ENCODE results near the gene LTB4R2. TPM values are rescaled to one million over a fixed set of nuclear protein-coding genes. Genes with fewer than 3 reads are reported as not detected.
A peak's percentile ranks its signal among the peaks of the same experiment; 100 is the strongest.

Gene LTB4R2
- total and polyA plus RNA-seq, 2 experiments from 2014 or later = 0.45 to 3.5 TPM

- Histone ChIP-seq H3K9me2 (ENCODE audit: insufficient read depth) (no peaks in the 10 kb centered on the region), H3K27me3 (replicated peaks; ENCODE audit: insufficient read depth) (no peaks in the 10 kb centered on the region), H3K4me2 (ENCODE audit: unreplicated experiment) (peak overlapping the region; percentile 94), H3K9me3 (ENCODE audit: low read depth) (no peaks in the 10 kb centered on the region), H3F3A (ENCODE audit: insufficient read depth) (peaks cover 23% of the 10 kb centered on the region; the same call in 1 of the 2 replicates), H3K36me3 (ENCODE audit: low read depth) (peaks cover 17% of the 10 kb centered on the region; the same call in 1 of the 2 replicates), H4K20me1 (ENCODE audit: insufficient read depth) (no peaks in the 10 kb centered on the region), H3K4me1 (ENCODE audit: insufficient read depth) (peaks cover 17% of the 10 kb centered on the region), H2AFZ (peak overlapping the region; percentile 97), H3K9ac (peak overlapping the region; percentile 95), H3K27ac (peak overlapping the region; percentile 86), H3K4me3 (peak overlapping the region; percentile 95), H3K79me2 (ENCODE audit: insufficient read depth) (peaks cover 26% of the 10 kb centered on the region)
- peak; percentile 94 for DNase-seq
- TF ChIP-seq EZH2 (IDR thresholded peaks at IDR 0.05; ENCODE audit: insufficient read depth, poor library complexity, severe bottlenecking) (no peak), EZH2phosphoT487 (IDR thresholded peaks at IDR 0.05; ENCODE audit: insufficient read depth, low read depth) (no peak)
- 35 to 37% methylated on average over 7 of the region's 7 CpGs for WGBS, 2 experiments (ENCODE audit: low coverage in 1 of 2, low lambda C conversion rate in 2 of 2, missing lambda C conversion rate in 2 of 2)
- in situ Hi-C loops (cut with MboI) = loop anchor here (10.0 kb wide), 1 partner anchor 54 kb away; the partner anchor contains the start of gene TINF2
These were observed 11.1 kb upstream of the LTB4R2 start for GRCh38 chr14:24298892-24299254.

DNA sequence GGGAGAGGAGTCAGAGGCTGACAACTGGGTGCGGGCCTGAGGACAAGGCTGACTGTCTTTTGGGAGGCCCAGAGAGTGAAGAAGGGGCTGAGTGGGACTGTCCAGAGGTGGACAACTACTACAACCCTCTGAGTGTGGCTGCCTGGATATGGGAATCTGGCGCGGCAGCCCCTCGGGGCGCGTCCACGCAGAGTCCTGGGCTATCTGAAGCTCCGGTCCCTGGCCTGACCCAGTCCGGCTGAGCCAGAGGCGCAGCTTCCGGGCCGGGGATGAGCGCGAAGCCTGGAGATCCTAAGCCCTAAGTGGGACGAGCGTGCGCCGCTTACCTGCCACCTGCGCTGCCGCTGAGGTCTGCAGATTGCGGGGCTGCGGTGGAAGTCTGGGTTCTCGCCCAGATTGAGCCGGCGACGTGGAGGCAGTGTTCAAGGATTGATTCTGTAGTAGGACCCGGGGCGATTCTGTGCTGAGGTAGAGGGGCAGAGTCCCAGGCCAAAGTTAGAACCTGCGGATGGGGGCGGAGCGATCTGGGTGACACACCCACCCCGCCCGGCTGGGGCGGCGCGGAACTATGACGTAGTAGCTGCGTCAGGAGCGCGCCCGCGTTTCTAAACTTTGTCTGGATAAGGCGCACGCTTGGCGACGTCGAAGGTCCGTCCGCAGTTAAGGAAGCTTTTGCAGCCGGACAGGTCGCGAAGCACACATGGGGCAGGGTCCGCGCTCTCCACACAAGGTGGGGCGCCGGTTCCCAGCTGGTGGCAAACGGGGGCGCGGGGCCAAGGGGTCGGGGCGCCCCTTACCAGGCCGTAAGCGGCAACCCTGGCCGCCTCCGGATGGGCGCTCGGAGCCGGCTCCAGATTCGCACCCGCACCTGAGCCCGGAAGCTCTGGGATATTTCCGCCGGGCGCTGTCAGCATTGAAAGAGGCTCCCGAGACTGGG is 10.4 kb upstream of the LTB4R2 start, which contains the start of the genes DHRS1 and NOP9:
TSS of gene DHRS1 (minus strand) at position 526 of the 937 bp plus-strand sequence. CDS start 674 bp downstream, outside the sequence.
TSS of gene NOP9 (plus strand) at position 596 of the 937 bp plus-strand sequence. CDS start at position 701, 105 bp downstream.
- Histone ChIP-seq H3K36me3 (ENCODE audit: low read depth) (peaks cover 18% of the 10 kb centered on the region; the same call in 1 of the 2 replicates), H3K9ac (peak within 1 kb of the TSS; percentile 95), H3K79me2 (ENCODE audit: insufficient read depth) (peaks cover 26% of the 10 kb centered on the region), H3K27me3 (replicated peaks; ENCODE audit: insufficient read depth) (no peaks in the 10 kb centered on the region), H4K20me1 (ENCODE audit: insufficient read depth) (no peaks in the 10 kb centered on the region), H3K9me2 (ENCODE audit: insufficient read depth) (no peaks in the 10 kb centered on the region), H3K4me3 (peak within 1 kb of the TSS; percentile 95), H2AFZ (peak within 1 kb of the TSS; percentile 97), H3K27ac (peak within 1 kb of the TSS; percentile 86), H3K4me1 (ENCODE audit: insufficient read depth) (peaks cover 17% of the 10 kb centered on the region), H3K4me2 (ENCODE audit: unreplicated experiment) (peak within 1 kb of the TSS; percentile 94), H3K9me3 (ENCODE audit: low read depth) (no peaks in the 10 kb centered on the region), H3F3A (ENCODE audit: insufficient read depth) (peaks cover 23% of the 10 kb centered on the region; the same call in 1 of the 2 replicates)
- TF ChIP-seq EZH2 (IDR thresholded peaks at IDR 0.05; ENCODE audit: insufficient read depth, poor library complexity, severe bottlenecking) = no peak
- no peak for TF ChIP-seq EZH2phosphoT487 (IDR thresholded peaks at IDR 0.05; ENCODE audit: insufficient read depth, low read depth)
- WGBS, 2 experiments (ENCODE audit: low coverage in 1 of 2, low lambda C conversion rate in 2 of 2, missing lambda C conversion rate in 2 of 2) = 1 to 2% methylated on average over 65 to 67 of the region's 75 CpGs
- in situ Hi-C loops (cut with MboI) = loop anchor here (10.0 kb wide), 1 partner anchor 55 kb away; the partner anchor contains the start of gene TINF2
- DNase-seq = peak; percentile 94

DNA sequence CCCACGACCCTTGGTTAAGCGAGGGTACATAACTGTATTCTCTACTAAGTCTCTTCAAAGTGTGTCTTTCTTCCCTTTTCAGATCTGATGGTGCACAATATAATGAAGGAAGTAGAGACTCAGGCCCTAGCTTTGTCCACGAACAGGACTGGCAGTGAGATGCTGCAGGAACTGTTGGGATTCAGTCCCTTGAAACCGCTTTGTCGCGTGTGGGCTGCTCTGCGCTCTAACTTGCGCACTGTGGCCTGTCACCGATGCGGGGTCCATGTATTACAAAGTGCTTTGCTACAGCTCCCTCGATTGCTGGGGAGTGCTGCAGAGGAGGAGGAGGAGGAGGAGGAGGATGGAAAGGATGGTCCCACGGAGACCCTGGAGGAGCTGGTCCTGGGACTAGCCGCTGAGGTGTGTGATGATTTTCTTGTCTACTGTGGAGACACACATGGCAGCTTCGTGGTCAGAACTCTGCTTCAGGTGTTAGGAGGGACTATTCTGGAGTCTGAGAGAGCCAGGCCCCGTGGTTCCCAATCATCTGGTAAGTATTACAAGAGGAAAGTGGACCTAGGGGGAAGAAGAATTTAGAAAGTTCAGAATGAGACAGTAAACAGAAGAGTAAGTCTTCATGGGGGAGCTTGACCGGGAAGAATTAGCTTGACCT is 9.5 kb upstream of the LTB4R2 start:
- H3K27me3 ChIP-seq (replicated peaks; ENCODE audit: insufficient read depth) = no peaks in the 10 kb centered on the region
- H3K4me2 ChIP-seq (ENCODE audit: unreplicated experiment) = peak overlapping the region; percentile 94
- peaks cover 17% of the 10 kb centered on the region for H3K4me1 ChIP-seq (ENCODE audit: insufficient read depth)
- no peaks in the 10 kb centered on the region for H3K9me2 ChIP-seq (ENCODE audit: insufficient read depth)
- H3F3A ChIP-seq (ENCODE audit: insufficient read depth) = peaks cover 23% of the 10 kb centered on the region; the same call in 1 of the 2 replicates
- H3K9me3 ChIP-seq (ENCODE audit: low read depth) = no peaks in the 10 kb centered on the region
- peak overlapping the region; percentile 95 for H3K9ac ChIP-seq
- peaks cover 16% of the 10 kb centered on the region; the same call in 1 of the 2 replicates for H3K36me3 ChIP-seq (ENCODE audit: low read depth)
- peak overlapping the region; percentile 86 for H3K27ac ChIP-seq
- peak; percentile 11 for DNase-seq
- in situ Hi-C loops (cut with MboI) = no loop called here
- H4K20me1 ChIP-seq (ENCODE audit: insufficient read depth) = no peaks in the 10 kb centered on the region
- H3K79me2 ChIP-seq (ENCODE audit: insufficient read depth) = peaks cover 26% of the 10 kb centered on the region
- WGBS, 2 experiments (ENCODE audit: low coverage in 1 of 2, low lambda C conversion rate in 2 of 2, missing lambda C conversion rate in 2 of 2) = 28 to 29% methylated on average over 16 of the region's 16 CpGs
- peak overlapping the region; percentile 95 for H3K4me3 ChIP-seq
- no peak for TF ChIP-seq EZH2phosphoT487 (IDR thresholded peaks at IDR 0.05; ENCODE audit: insufficient read depth, low read depth)
- TF ChIP-seq EZH2 (IDR thresholded peaks at IDR 0.05; ENCODE audit: insufficient read depth, poor library complexity, severe bottlenecking) = no peak
- peak overlapping the region; percentile 97 for H2AFZ ChIP-seq

GRCh38 chr14:24304019-24304387 is 5.9 kb upstream of the LTB4R2 start:
- Histone ChIP-seq H3K9me2 (ENCODE audit: insufficient read depth) (no peaks in the 10 kb centered on the region), H3K4me2 (ENCODE audit: unreplicated experiment) (no peak overlapping the region), H2AFZ (no peak overlapping the region), H3K79me2 (ENCODE audit: insufficient read depth) (peaks cover 26% of the 10 kb centered on the region), H3K36me3 (ENCODE audit: low read depth) (peaks cover 16% of the 10 kb centered on the region; the same call in 1 of the 2 replicates), H4K20me1 (ENCODE audit: insufficient read depth) (no peaks in the 10 kb centered on the region), H3K27ac (no peak overlapping the region), H3F3A (ENCODE audit: insufficient read depth) (peaks cover 8% of the 10 kb centered on the region), H3K9ac (no peak overlapping the region), H3K27me3 (replicated peaks; ENCODE audit: insufficient read depth) (no peaks in the 10 kb centered on the region), H3K4me3 (no peak overlapping the region), H3K4me1 (ENCODE audit: insufficient read depth) (peaks cover 7% of the 10 kb centered on the region; the same call in 1 of the 2 replicates), H3K9me3 (ENCODE audit: low read depth) (no peaks in the 10 kb centered on the region)
- 95 to 98% methylated on average over 11 of the region's 11 CpGs for WGBS, 2 experiments (ENCODE audit: low coverage in 1 of 2, low lambda C conversion rate in 2 of 2, missing lambda C conversion rate in 2 of 2)
- TF ChIP-seq EZH2 (IDR thresholded peaks at IDR 0.05; ENCODE audit: insufficient read depth, poor library complexity, severe bottlenecking) (no peak), EZH2phosphoT487 (IDR thresholded peaks at IDR 0.05; ENCODE audit: insufficient read depth, low read depth) (no peak)
- DNase-seq = no peak
- in situ Hi-C loops (cut with MboI) = no loop called here
